ENCODE measurements around the gene NBR1. TPM values are rescaled to one million over a fixed set of nuclear protein-coding genes. Genes with fewer than 3 reads are reported as not detected.
"Not testable (repeated sequence)": the region's sequence is repeated elsewhere in the genome, so short reads cannot be mapped to it uniquely, and the experiment has no call there.

NBR1 gene
- total and polyA plus RNA-seq, 3 donors from 2014 or later = 146 to 302 (median 244) TPM

DNA sequence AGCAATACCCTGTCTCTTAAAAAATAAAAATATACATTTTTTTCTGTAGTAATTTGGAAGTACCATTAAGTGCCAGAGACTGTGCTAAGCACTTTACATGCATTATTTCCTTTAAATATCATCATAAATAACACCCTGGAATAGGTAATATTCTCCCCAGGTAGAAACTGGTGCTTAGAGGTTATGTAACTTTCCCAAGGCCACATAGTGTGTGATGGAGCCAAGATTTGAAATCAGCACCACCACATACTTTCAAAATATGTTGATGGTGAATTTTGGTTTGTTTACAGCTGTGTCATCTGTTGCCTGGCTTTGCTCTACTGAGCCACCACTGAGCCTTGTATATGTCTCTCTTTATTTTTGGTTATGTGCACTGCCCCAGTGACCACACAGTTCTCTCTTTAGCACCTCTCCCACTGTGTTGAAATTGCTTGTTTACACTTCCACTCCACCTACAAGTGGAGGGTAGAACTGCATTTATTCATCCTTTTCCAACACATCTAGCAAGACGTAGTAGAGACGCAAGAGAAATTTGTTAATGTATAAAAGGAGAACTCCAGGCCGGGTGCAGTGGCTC is 19.0 kb upstream of the NBR1 start:
- peak overlapping the region; percentile 45 to 57 for H3K27ac ChIP-seq
- H3K9me3 ChIP-seq = no peaks in the 10 kb centered on the region
- no peak for TF ChIP-seq POLR2A (IDR thresholded peaks at IDR 0.05)
- no peak for DNase-seq
- H3K27me3 ChIP-seq = no peaks in the 10 kb centered on the region
- H3K36me3 ChIP-seq (ENCODE audit: low read depth, missing control alignments) = no peaks in the 10 kb centered on the region
- intact Hi-C loops (cut with DNase I; ENCODE audit: low total_unique reads) = no loop called here
- 85 to 95% methylated on average over 3 of the region's 3 CpGs for WGBS, 2 donors
- H3K4me3 ChIP-seq = no peak overlapping the region
- peaks cover 8% of the 10 kb centered on the region for H3K4me1 ChIP-seq

- DNase-seq; H3K36me3 ChIP-seq (ENCODE audit: low read depth, missing control alignments); H3K27me3 ChIP-seq; H3K9me3 ChIP-seq; intact Hi-C loops (cut with DNase I; ENCODE audit: low total_unique reads); H3K4me1 ChIP-seq; H3K4me3 ChIP-seq: not testable (repeated sequence)
- peak overlapping the region; percentile 57 to 65 for H3K27ac ChIP-seq
- WGBS, 2 donors = 39 to 45% methylated on average over 3 of the region's 3 CpGs
Measured at GRCh38 chr17:43153197-43153835, 17.7 kb upstream of the NBR1 start.

DNA sequence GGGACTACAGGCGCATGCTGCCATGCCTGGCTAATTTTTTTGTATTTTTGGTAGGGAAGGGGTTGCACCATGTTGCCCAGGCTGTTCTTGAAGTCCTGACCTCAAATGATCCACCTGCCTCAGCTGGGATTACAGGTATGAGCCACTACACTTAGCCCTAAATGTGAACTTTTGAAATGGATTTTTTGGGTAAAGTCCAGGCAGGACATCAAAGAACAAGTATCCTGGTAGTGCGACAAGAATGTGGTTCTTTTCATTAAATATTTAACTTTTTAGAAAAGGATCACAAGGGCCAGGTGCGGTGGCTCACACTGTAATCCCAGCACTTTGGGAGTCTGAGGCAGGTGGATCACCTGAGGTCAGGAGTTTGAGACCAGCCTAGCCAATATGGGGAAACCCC is 15.3 kb upstream of the NBR1 start:
- intact Hi-C loops (cut with DNase I; ENCODE audit: low total_unique reads) = no loop called here
- H3K27me3 ChIP-seq = no peaks in the 10 kb centered on the region
- WGBS, 2 donors = 89 to 96% methylated on average over 3 of the region's 3 CpGs
- no peaks in the 10 kb centered on the region for H3K9me3 ChIP-seq
- DNase-seq = no peak
- peaks cover 8% of the 10 kb centered on the region for H3K4me1 ChIP-seq
- no peaks in the 10 kb centered on the region for H3K36me3 ChIP-seq (ENCODE audit: low read depth, missing control alignments)
- H3K4me3 ChIP-seq = no peak overlapping the region
- no peak for TF ChIP-seq POLR2A (IDR thresholded peaks at IDR 0.05)
- TF ChIP-seq, protein P1, sequence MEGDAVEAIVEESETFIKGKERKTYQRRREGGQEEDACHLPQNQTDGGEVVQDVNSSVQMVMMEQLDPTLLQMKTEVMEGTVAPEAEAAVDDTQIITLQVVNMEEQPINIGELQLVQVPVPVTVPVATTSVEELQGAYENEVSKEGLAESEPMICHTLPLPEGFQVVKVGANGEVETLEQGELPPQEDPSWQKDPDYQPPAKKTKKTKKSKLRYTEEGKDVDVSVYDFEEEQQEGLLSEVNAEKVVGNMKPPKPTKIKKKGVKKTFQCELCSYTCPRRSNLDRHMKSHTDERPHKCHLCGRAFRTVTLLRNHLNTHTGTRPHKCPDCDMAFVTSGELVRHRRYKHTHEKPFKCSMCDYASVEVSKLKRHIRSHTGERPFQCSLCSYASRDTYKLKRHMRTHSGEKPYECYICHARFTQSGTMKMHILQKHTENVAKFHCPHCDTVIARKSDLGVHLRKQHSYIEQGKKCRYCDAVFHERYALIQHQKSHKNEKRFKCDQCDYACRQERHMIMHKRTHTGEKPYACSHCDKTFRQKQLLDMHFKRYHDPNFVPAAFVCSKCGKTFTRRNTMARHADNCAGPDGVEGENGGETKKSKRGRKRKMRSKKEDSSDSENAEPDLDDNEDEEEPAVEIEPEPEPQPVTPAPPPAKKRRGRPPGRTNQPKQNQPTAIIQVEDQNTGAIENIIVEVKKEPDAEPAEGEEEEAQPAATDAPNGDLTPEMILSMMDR (IDR thresholded peaks at IDR 0.05) = no peak
- no peak overlapping the region for H3K27ac ChIP-seq

DNA sequence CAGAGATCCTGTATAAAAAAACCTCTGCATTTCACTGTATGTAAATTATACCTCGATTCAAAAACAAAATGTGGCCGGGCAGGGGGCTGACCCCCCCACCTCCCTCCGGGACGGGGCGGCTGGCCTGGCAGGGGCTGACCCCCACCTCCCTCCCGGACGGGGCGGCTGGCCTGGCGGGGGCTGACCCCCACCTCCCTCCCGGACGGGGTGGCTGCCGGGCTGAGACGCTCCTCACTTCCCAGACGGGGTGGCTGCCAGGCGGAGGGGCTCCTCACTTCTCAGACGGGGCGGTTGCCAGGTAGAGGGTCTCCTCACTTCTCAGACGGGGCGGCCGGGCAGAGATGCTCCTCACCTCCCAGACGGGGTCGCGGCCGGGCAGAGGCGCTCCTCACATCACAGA is 11.8 kb upstream of the NBR1 start:
- H3K36me3 ChIP-seq (ENCODE audit: low read depth, missing control alignments); H3K27me3 ChIP-seq; H3K4me1 ChIP-seq; H3K9me3 ChIP-seq; H3K27ac ChIP-seq; H3K4me3 ChIP-seq; intact Hi-C loops (cut with DNase I; ENCODE audit: low total_unique reads); DNase-seq: not testable (repeated sequence)
- 90 to 100% methylated on average over 3 to 24 of the region's 25 CpGs for WGBS, 2 donors

- H3K27me3 ChIP-seq; H3K36me3 ChIP-seq (ENCODE audit: low read depth, missing control alignments); DNase-seq; H3K4me3 ChIP-seq; intact Hi-C loops (cut with DNase I; ENCODE audit: low total_unique reads); H3K4me1 ChIP-seq; H3K27ac ChIP-seq; H3K9me3 ChIP-seq: not testable (repeated sequence)
- 94 to 96% methylated on average over 8 of the region's 8 CpGs for WGBS, 2 donors
Measured at GRCh38 chr17:43159957-43160356, 11.1 kb upstream of the NBR1 start.

DNA sequence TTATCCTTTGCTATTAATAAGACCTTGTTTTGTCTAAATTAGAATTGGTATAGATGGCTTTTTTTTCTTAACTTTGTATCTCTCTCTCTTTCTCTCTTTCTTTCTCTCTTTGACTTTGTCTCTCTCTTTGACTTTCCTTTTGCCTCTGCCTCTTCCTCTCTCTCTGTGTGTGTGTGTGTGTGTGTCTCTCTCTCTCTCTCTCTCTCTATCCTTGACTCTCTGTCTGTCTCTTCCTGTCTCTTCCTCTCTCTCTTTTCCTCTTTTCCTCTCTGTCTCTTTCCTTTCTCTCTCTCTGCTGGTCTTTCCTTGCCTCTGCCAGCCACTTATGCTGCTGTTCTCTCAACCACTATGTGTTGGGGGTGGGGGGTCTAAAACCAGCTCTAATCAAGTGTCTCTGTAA is 5.0 kb upstream of the NBR1 start:
- DNase-seq; intact Hi-C loops (cut with DNase I; ENCODE audit: low total_unique reads); H3K27ac ChIP-seq; H3K27me3 ChIP-seq; H3K36me3 ChIP-seq (ENCODE audit: low read depth, missing control alignments); H3K9me3 ChIP-seq; H3K4me1 ChIP-seq; H3K4me3 ChIP-seq: not testable (repeated sequence)

GRCh38 chr17:43169561-43170139 is 1.4 kb upstream of the NBR1 start:
- H3K4me3 ChIP-seq = peak overlapping the region; percentile 85 to 89
- intact Hi-C loops (cut with DNase I; ENCODE audit: low total_unique reads) = no loop called here
- H3K27me3 ChIP-seq = no peaks in the 10 kb centered on the region
- peak; percentile 46 for DNase-seq
- H3K36me3 ChIP-seq (ENCODE audit: low read depth, missing control alignments) = no peaks in the 10 kb centered on the region
- TF ChIP-seq POLR2A (IDR thresholded peaks at IDR 0.05) = no peak
- TF ChIP-seq, protein P1 (IDR thresholded peaks at IDR 0.05) = no peak
- H3K27ac ChIP-seq = peak overlapping the region; percentile 99 to 100
- H3K9me3 ChIP-seq = no peaks in the 10 kb centered on the region
- WGBS, 2 donors = 0 to 1% methylated on average over 29 of the region's 29 CpGs
- H3K4me1 ChIP-seq = peaks cover 23% of the 10 kb centered on the region
